Measurements from ENCODE around the gene RRAD.
A peak's percentile ranks its signal among the peaks of the same experiment; 100 is the strongest.

The RRAD gene

GRCh38 chr16:66874079-66874775 is 51.1 kb downstream of the RRAD start:
- DNase-seq: no peak

GRCh38 chr16:66873685-66874055 is 51.7 kb downstream of the RRAD start:
- DNase-seq: no peak

- peak; percentile 100 for DNase-seq
Measured at GRCh38 chr16:66872943-66873684, 52.2 kb downstream of the RRAD start.

- no peak for DNase-seq
Measured at GRCh38 chr16:66872559-66872942, 52.8 kb downstream of the RRAD start.

GRCh38 chr16:66871840-66872239 is 53.5 kb downstream of the RRAD start:
- DNase-seq: no peak
